ENCODE results near the gene LITAFD.
"Not testable (repeated sequence)": the region's sequence is repeated elsewhere in the genome, so short reads cannot be mapped to it uniquely, and the experiment has no call there.

LITAFD gene

DNA sequence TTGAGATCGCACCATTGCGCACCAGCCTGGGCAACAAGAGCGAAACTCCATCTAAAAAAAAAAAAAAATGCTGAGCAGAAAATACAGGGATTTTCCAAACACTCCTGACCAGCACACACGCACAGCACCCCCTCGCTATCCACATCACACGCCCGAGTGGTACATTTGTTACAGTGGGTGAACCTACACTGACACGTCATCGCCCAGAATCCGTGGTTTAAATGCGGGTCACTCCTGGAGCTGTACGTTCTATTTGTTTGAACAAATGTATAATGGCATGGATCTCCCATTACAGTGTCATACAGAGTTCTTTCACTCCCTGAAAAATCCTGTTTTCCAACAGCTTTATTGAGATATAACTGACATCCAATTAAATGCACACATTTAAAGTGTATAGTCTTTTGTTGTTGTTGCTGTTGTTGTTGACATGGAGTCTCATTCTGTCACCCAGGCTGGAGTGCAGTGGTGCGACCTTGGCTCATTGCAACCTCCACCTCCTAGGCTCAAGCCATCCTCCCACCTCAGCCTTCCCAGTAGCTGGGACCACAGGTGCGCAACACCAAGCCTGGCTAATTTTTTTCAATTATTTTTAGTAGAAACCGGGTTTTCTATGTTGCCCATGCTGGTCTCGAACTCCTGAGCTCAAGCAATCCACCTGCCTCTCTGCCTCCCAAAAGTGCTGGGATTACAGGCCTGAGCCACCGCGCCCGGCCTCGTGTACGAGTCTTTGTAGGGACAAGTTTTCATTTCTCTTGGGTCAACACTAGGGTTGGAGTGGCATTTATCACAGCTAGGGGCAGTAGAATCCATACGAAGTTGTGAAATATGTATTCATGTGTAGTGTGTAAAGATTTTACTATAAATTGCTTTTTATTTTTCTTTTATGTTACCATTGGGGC, 8.9 kb upstream of the LITAFD start:
- DNase-seq, result no peak

- not testable (repeated sequence) for DNase-seq
These were observed 8.3 kb upstream of the LITAFD start for GRCh38 chr16:8873866-8874195.

GRCh38 chr16:8874388-8874787, 7.8 kb upstream of the LITAFD start:
- DNase-seq, result no peak

- not testable (repeated sequence) for DNase-seq
These were observed 6.8 kb upstream of the LITAFD start for GRCh38 chr16:8875317-8875716.

DNA sequence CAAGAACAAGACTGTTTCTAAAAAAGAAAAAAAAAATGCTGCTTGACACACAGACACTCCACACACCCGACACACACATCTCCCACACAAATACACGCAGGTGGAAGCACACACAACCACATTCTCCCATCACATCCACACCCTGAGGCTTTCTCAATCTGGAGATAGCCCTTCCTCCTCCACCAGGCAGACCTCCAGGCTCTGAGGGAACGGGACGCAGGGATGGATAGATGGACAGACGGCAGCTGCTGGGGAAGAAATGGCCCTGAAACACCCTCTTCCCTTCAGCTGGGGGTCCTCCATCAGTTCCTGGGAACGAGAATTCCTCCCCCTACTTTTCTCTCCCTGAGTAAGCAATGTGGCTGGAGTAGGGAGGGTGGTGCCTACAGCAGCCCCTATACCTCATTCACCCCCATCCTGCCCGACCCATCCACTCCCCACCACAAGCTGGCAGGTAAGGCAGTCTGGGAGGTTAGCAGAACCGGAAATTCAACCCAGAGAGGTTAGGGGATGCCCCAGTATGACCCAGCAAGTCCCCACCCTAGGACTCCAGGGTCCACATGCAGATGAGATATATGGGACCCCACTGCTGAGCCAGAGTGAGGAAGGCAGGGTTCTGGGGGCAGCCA, 4.1 kb upstream of the LITAFD start:
- no peak for DNase-seq

DNA sequence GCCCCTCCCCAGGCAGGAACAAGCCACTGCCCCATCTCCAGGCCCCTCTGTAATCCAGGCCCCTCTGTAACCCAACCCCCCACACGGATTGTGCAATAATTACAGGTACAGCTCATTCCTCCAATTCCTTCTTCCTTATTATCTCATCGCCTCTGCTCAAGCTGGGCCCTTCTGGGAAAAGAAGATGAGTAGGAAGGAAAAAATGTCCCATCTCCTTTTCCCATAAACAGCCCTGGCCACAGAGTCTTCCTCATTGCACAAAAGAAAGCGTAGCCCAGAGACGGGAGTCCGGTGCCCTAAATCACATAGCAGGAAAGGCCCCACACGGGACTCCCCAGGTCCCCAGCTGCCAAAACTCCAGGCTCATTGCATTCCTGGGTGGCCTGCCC, 3.6 kb upstream of the LITAFD start:
- no peak for DNase-seq

DNA sequence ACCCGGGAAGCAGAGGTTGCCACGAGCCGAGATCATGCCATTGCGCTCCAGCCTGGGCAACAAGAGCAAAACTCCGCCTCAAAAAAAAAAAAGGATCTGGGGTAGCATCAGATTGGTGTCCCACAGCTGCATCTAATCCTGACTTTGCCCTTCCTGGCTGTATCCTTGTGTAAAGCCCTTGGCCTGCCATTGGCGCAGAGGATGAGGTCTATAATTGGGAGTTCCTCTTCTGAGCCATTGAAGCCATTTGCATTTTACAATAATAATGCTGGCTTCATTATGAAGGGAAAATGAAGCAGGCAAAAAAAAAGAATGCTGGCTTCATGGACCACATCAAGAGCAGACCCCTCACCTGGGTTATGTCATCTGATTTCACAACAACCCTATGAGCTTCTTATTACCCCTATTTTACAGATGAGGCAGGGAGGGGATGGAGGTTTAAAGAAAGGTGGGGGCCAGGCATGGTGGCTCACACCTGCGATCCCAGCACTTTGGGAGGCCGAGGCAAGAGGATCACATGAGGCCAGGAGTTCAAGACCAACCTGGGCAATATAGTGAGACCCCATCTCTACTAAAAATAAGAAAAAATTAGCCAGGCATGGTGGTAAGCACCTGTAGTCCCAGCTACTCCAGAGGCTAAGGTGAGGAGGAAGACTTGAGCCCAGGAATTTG, 1.2 kb upstream of the LITAFD start:
- no peak for DNase-seq

DNA sequence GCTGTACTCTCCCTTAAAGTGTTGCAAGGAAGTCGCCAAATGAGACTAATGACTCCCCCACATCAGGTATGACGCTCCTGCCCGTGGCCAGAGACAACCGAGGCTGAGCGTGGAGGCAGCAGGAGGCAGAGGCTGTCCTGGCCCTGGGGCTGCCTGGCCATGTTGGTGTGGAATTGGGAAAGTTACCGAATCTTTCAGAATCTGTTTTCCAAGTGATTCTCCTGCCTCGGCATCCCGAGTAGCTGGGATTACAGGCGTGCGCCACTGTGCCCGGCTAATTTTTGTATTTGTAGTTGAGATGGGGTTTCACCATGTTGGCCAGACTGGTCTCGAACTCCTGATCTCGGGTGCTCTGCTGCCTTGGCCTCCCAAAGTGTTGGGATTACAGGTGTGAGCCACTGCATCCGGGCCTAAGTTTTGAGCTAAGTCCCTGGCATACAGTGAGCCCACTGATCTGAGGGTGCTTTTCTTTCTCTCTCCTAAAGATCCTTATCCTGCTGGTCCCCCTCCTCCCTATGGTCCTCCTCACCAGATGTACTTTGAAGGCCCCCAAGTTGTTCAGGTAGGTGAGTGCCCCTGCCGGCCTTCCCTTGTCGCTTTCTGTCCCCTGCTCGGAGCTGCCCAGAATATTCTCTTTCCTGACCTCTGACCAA, 700 bp downstream of the LITAFD start:
- DNase-seq, result no peak

- no peak for DNase-seq
These were observed 3.8 kb downstream of the LITAFD start for GRCh38 chr16:8885674-8886592.

DNA sequence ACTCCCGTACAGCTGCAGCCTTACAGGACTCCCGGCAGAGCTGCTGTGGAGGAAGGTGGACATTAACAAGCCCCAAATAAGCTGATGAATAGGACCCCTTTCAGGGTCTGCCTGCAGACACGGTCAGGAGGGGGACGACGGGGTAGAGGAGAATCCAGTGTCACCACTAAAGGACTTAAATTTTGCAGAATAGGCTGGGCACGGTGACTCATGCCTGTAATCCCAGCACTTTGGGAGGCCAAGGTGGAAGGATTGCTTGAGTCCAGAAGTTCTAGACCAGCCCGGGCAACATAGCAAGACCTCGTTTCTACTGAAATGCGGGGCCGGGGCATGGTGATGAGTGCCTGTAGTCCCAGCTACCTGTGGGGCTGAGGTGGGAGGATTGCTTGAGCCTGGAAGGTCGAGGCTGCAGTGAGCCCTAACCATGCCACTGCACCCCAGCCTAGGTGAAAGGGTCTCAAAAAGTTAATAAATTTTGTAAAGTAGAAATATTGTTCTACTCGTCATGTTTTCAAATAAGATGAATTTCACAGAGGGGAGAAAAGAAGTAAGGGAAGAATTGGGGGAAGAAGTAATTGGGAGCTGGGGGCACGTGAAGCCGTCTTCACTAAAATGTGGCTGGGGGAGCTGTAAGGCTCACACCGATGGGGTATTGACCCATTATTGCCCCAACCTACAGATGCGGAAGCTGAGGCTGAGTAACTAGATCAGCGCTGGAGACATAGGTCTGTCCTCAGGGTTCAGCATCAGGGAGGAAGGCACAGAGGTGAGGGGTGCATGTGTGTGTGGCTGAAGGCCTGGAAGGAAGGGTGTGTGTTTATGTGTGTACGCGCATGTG, 4.7 kb downstream of the LITAFD start:
- no peak for DNase-seq

GRCh38 chr16:8887431-8887765, 5.2 kb downstream of the LITAFD start:
- no peak for DNase-seq

- DNase-seq, result no peak
These were observed 5.9 kb downstream of the LITAFD start for GRCh38 chr16:8887952-8888560.

- no peak for DNase-seq
These were observed 7.1 kb downstream of the LITAFD start for GRCh38 chr16:8888951-8889892.

DNA sequence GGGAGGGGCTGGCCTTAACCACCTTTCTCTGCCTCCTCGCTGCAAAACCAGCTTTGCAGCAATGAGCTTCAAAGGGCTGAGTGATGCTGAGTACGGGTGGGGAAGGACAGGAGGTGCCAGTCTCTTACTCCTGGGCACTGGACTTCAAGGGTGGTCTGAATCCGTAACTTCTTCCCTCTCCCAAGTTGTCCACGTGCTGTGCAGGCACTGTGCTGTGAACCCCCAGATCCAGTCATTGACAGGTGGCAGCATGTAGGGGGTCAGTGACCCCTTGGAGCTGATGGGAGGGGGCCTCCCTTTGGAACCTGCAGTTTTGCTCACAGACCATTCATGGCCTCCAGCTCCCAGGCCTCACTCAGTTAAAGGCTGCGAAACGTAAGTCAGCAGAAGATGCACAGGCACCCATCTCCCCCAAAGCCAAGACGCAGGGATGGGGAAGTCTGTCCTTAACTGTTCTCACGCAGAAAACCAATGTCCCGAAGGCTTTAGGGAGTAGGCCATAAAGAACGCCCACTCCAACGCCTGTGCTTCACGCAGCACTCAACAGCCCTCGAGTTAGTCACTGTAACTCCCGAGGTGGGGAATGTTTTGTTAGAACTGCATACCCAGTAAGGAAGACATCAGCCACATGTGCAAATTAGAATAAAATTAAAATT, 7.9 kb downstream of the LITAFD start:
- DNase-seq, result no peak

GRCh38 chr16:8890549-8890921, 8.4 kb downstream of the LITAFD start:
- no peak for DNase-seq

DNA sequence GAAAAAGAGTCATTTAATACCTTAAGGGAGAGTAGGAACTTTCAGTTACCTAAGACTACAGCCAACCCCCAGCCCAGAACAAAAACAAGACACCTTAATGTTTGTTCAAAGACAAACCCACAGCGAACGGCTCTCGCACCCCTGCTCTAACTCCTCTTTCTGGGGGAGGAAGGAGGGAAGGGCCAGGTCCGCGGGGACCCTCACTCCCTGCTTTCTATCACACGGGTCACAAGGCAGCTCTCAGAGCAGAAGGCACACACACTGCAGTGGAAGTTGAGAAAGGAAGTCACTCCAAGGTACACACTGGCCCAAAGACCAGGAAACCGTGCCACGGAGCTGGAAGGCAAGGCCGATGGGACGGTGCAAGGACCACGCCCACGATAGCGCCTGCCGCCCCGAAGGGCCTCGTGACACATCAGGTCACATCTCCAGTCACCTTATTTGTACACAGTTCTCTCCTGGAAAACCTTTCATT, 10.0 kb downstream of the LITAFD start:
- DNase-seq, result no peak

- no peak for DNase-seq
These were observed 11.3 kb downstream of the LITAFD start for GRCh38 chr16:8893426-8893825.

DNA sequence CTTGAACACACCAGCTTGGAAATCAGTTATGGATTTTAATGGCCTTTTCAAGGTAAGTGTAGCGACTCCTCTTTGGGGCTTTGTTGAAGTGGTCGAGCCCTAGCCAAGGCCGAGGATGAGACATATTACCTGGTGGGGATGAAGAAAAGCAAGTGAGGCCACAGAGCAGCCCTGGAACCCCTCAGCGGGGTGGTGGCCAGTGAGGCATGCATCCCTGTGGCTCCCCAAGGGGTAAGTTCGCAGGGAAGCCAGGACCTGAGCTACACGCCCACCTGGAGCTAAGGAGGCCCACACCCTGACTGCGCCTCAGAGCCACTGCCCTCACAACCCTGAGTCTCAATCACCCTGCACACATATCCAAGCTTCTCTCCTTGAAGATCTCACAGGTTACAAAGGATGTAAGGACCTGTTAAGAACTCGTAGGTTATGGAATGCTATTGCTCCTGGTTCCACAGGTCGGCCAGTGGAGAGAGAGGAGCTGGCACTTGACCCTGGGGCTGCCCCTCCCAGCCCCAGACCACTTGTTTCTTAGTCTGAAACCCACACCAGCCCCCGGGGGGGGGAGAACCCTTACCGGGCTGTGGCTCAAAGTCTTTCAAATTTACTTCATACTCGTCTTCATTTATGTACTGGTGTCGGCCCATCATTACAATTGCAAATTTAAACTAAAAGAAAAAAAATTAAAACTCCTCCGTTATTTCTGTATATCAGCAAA, 12.0 kb downstream of the LITAFD start:
- DNase-seq, result no peak
